Measurements from ENCODE around the gene PPARG.
"Not testable (repeated sequence)": the region's sequence is repeated elsewhere in the genome, so short reads cannot be mapped to it uniquely, and the experiment has no call there.

PPARG gene

DNA sequence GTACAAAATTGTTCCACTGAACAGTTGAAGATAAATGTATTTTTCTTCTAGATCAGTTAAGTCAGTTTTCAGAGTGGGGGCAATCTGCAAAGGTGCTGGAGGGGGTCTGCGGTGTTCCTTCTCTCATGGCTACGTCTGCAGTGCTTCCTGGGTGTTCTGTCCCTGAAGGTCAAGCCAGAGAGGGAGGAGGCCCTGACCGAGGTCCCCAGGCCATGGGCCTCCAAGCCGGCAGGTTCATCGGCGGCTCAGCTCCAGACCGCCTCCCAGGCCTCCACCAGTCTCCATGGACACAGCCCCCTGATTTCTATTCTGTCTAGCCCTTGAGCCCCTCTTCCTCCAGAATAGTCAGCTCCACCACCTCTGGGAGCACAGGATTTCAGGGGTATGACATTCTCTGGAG lies 166.9 kb downstream of the PPARG start:
- H3K4me3 ChIP-seq (ENCODE audit: control insufficient read depth, low read depth, low read length), result no peak overlapping the region
- TF ChIP-seq, protein P1, sequence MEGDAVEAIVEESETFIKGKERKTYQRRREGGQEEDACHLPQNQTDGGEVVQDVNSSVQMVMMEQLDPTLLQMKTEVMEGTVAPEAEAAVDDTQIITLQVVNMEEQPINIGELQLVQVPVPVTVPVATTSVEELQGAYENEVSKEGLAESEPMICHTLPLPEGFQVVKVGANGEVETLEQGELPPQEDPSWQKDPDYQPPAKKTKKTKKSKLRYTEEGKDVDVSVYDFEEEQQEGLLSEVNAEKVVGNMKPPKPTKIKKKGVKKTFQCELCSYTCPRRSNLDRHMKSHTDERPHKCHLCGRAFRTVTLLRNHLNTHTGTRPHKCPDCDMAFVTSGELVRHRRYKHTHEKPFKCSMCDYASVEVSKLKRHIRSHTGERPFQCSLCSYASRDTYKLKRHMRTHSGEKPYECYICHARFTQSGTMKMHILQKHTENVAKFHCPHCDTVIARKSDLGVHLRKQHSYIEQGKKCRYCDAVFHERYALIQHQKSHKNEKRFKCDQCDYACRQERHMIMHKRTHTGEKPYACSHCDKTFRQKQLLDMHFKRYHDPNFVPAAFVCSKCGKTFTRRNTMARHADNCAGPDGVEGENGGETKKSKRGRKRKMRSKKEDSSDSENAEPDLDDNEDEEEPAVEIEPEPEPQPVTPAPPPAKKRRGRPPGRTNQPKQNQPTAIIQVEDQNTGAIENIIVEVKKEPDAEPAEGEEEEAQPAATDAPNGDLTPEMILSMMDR (conservative IDR thresholded peaks at IDR 0.05; ENCODE audit: control insufficient read depth, insufficient read depth, low read depth, low read length), result no peak
- no peak for DNase-seq (ENCODE audit: low read depth)

DNA sequence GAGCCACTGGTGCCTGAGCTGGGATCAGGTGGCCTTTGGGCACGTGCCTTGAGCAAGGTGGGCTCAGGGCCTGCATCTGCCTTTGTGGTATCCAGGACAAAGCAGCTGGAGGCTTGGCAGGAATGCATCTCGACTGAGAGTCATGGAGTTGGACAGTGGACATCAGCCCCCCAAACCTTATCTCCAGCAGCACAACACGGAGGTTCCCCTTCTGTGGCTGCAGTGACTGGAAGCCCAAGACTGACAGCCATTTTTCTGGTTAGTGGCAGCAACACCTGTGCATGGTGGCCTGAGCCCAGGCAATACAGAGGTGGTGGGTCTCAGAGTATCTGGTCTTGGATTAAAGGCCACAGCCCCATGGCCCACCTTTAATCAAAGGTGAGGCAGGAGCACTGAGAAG lies 167.6 kb downstream of the PPARG start:
- DNase-seq (ENCODE audit: low read depth), result no peak
- no peak overlapping the region for H3K4me3 ChIP-seq (ENCODE audit: control insufficient read depth, low read depth, low read length)
- TF ChIP-seq, protein P1 (conservative IDR thresholded peaks at IDR 0.05; ENCODE audit: control insufficient read depth, insufficient read depth, low read depth, low read length), result no peak

DNA sequence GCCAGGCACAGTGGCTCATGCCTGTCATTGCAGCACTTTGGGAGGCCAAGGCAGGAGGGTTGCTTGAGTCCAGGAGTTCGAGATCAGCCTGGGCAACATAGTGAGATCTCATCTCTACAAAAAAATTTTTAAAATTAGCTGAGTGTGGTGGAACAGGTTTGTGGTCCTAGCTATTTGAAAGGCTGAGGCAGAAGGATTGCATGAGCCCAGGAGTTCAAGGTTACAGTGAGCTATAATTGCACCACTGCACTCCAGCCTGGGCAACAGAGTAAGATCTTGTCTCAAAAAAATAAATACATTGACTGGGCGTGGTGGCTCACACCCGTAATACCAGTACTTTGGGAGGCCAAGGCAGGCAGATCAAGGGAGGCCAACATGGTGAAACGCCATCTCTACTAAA lies 168.5 kb downstream of the PPARG start:
- not testable (repeated sequence) for H3K4me3 ChIP-seq (ENCODE audit: control insufficient read depth, low read depth, low read length); DNase-seq (ENCODE audit: low read depth)

DNA sequence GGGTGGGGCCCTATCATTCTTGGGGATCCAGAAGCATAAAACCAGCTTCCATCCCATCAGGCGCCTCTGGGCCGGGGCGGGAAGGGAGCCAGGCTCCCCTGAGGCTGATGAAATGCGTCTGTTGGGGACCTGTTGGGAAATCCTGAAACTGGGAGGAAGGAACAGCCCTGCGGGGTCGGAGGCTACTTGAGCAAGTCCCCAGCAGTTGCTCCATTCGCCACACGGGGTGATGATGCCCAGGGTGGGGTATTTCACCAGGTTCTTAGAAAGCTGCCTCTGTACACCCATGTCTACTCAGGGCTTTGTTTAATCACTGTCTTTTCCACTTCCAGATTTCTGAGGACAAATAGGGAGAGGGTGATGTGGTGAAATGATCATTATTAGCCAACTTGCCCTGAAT lies 170.0 kb downstream of the PPARG start:
- no peak overlapping the region for H3K4me3 ChIP-seq (ENCODE audit: control insufficient read depth, low read depth, low read length)
- no peak for DNase-seq (ENCODE audit: low read depth)
- TF ChIP-seq, protein P1 (conservative IDR thresholded peaks at IDR 0.05; ENCODE audit: control insufficient read depth, insufficient read depth, low read depth, low read length), result no peak

DNA sequence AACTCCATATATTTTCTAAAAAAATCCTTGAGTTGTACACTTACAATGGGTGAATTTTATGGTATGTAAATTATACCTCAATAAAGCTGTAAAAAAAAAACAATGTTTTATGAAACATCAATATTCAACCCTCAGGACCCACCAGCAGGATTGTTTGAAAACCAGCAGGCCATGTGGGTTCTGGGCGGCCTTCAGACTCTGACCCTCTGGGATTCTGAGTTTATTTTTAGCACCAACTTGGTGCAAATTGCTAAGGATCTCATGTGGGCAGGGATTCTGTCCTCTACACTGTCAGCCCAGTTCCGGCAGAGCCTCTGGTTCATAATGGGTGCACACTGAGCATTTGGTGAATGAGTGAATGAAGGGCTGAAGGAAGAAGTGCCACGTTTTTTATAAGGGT lies 171.3 kb downstream of the PPARG start:
- TF ChIP-seq, protein P1 (conservative IDR thresholded peaks at IDR 0.05; ENCODE audit: control insufficient read depth, insufficient read depth, low read depth, low read length), result no peak
- no peak overlapping the region for H3K4me3 ChIP-seq (ENCODE audit: control insufficient read depth, low read depth, low read length)
- DNase-seq (ENCODE audit: low read depth), result no peak

DNA sequence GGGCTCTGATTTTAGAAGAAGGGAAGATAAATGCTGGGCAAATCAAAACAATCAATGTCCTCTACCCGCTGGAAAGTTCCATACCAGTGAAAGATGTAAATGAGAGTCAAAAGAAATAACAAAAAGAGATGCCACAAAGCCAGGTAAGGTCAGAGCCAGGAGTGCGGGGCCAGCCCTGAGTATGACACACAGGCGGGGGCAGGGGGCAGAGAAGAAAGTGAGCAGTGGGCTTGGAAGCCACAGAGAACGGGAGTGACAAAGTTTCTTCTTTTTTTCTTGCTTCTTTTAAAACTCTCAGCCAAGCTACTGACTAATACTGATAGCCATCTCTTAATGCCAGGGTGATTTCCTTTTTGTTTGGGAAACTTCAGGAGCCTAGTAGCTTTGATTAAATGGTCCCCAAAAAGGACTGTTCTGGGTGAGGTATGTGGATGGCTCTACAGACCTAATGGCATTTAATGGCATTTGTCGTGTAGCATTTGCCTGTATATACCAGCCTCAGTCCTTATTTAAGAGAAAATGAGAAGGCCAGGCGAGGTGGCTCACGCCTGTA lies 172.3 kb downstream of the PPARG start:
- no peak overlapping the region for H3K4me3 ChIP-seq (ENCODE audit: control insufficient read depth, low read depth, low read length)
- DNase-seq (ENCODE audit: low read depth), result no peak
- TF ChIP-seq, protein P1 (conservative IDR thresholded peaks at IDR 0.05; ENCODE audit: control insufficient read depth, insufficient read depth, low read depth, low read length), result no peak

DNA sequence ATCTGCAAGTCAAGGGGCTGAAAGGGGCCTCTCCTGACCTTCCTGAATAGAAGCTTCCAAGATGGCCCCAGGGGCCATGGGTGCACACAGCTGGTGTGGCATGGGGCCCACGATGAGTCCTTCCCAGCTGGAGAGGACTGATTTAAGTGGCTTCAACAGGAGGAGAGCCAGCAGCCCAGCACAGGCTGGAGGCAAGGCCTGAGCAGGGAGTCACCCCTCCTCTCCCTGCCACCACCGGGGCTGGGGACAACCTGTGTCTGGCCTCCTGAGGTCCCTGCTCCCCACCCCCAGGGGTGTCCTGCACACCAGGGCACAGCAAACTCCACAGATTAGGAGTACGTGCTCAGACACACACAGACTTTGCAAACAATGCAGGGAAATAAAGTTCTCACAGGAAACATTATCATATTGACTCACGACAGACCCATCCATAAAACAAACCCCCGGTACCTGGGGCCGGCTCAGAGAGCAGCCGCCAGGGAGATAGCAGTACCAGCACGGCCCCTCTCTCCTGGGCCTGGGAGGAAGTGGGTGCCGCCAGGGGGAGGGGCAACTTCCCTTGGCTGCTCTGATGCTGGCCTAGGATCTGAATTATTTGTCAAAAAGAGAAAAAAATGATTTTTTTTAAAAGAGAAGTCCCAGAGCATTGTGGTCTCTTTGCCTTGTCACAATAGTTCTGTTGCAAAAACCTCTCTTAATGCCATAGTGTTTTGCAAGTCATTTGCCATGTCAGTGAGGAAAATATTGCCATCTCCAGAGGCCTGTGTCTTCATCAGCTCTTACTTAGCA lies 173.5 kb downstream of the PPARG start:
- TF ChIP-seq, protein P1 (conservative IDR thresholded peaks at IDR 0.05; ENCODE audit: control insufficient read depth, insufficient read depth, low read depth, low read length), result no peak
- H3K4me3 ChIP-seq (ENCODE audit: control insufficient read depth, low read depth, low read length), result no peak overlapping the region
- no peak for DNase-seq (ENCODE audit: low read depth)
